B cell (primary cell): ENCODE measurements around the gene DDX24.

ENCODE experiments used
- EZH2 ChIP-seq: IDR thresholded peaks from 2 replicates; pipeline ENCODE4 v1.6.1; 2012; ENCODE audit warnings: borderline replicate concordance, low read depth, mild to moderate bottlenecking, moderate library complexity, low read length; ENCODE audit not compliant: insufficient read depth, poor library complexity, severe bottlenecking
- TF ChIP-seq, protein P1 (sequence below): fragments of 200-600 bp; IDR thresholded peaks from one replicate; pipeline ENCODE4 v1.8.0; 2022; ENCODE audit warnings: antibody characterized with exemption, mild to moderate bottlenecking

DNA sequence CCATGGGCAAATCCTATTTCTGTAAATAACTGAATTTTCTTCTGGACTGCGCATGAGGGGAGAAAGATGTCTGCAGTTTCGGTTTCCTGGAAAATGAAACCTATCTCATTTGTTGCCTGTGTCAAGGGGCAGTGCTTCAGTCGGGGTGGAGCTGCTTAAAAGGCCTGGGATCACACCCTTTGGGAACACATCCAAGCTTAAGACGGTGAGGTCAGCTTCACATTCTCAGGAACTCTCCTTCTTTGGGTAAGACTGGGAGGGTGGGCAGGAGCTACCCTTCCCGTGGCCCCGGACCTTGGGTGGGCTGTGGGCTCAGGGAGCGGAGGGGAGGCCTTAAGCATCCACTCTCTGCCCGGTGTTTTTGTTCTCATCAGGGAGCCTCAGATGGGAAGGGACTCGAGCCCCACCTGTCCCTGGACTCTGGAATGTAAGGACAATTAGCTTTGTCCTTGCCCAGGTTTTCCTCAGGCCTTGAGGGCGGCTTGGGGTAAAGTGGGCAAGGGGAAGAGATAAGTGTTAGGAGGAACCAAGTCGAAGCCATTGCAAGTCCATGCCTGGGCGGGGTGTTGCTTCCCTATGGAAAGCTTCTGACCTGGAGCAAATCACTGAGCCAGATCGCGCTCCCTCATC is 29.7 kb upstream of the DDX24 start, which contains the start of gene IFI27:
- TF ChIP-seq, protein P1, sequence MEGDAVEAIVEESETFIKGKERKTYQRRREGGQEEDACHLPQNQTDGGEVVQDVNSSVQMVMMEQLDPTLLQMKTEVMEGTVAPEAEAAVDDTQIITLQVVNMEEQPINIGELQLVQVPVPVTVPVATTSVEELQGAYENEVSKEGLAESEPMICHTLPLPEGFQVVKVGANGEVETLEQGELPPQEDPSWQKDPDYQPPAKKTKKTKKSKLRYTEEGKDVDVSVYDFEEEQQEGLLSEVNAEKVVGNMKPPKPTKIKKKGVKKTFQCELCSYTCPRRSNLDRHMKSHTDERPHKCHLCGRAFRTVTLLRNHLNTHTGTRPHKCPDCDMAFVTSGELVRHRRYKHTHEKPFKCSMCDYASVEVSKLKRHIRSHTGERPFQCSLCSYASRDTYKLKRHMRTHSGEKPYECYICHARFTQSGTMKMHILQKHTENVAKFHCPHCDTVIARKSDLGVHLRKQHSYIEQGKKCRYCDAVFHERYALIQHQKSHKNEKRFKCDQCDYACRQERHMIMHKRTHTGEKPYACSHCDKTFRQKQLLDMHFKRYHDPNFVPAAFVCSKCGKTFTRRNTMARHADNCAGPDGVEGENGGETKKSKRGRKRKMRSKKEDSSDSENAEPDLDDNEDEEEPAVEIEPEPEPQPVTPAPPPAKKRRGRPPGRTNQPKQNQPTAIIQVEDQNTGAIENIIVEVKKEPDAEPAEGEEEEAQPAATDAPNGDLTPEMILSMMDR: no peak
- TF ChIP-seq EZH2: no peak
